Prostate gland (tissue), 2 donors: ENCODE data around the gene ROPN1.

Source experiments
- POLR2A ChIP-seq: fragments of 450-650 bp; IDR thresholded peaks from one replicate; pipeline ENCODE4 v1.6.1; 2016; ENCODE audit warnings: antibody characterized with exemption, mild to moderate bottlenecking
- POLR2AphosphoS5 ChIP-seq: sonication (generic); formaldehyde crosslinking; IDR thresholded peaks from one replicate; pipeline ENCODE4 v1.6.1; 2017; ENCODE audit warnings: antibody characterized with exemption
- TF ChIP-seq, protein P1 (sequence below), 4 experiments: fragments of 200-600 bp in 2 of 4; fragments of 450-650 bp in 2 of 4; sonication (generic) in 2 of 4; IDR thresholded peaks; 1 replicate in 3 of 4; 2 replicates in 1 of 4; pipeline ENCODE4 v1.5.1; 2016 to 2019; ENCODE audit warnings: antibody characterized with exemption in 4 of 4, mild to moderate bottlenecking in 2 of 4, moderate library complexity in 2 of 4

GRCh38 chr3:124026516-124026915, 34.6 kb upstream of the ROPN1 start:
- TF ChIP-seq POLR2AphosphoS5 (no peak), POLR2A (no peak)
- TF ChIP-seq, protein P1, sequence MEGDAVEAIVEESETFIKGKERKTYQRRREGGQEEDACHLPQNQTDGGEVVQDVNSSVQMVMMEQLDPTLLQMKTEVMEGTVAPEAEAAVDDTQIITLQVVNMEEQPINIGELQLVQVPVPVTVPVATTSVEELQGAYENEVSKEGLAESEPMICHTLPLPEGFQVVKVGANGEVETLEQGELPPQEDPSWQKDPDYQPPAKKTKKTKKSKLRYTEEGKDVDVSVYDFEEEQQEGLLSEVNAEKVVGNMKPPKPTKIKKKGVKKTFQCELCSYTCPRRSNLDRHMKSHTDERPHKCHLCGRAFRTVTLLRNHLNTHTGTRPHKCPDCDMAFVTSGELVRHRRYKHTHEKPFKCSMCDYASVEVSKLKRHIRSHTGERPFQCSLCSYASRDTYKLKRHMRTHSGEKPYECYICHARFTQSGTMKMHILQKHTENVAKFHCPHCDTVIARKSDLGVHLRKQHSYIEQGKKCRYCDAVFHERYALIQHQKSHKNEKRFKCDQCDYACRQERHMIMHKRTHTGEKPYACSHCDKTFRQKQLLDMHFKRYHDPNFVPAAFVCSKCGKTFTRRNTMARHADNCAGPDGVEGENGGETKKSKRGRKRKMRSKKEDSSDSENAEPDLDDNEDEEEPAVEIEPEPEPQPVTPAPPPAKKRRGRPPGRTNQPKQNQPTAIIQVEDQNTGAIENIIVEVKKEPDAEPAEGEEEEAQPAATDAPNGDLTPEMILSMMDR (IDR thresholded peaks at IDR 0.05): no peak
